Measurements from ENCODE around the gene SPINK4.

The SPINK4 gene

DNA sequence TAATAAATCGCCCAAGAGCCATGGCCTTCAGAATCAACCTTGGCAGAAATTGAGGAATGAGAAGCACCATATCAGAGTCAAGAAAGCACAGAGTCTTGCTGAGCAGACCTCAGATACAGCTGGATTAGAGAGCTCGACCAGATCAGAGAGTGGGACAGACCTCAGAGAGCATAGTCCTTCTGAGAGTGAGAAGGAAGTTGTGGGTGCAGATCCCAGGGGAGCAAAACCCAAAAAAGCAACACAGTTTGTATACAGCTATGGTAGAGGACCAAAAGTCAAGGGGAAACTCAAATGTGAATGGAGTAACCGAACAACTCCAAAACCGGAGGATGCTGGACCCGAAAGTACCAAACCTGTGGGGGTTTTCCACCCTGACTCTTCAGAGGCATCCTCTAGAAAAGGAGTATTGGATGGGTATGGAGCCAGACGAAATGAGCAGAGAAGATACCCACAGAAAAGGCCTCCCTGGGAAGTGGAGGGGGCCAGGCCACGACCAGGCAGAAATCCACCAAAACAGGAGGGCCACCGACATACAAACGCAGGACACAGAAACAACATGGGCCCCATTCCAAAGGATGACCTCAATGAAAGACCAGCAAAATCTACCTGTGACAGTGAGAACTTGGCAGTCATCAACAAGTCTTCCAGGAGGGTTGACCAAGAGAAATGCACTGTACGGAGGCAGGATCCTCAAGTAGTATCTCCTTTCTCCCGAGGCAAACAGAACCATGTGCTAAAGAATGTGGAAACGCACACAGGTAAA, 54.9 kb downstream of the SPINK4 start:
- no peak for DNase-seq

DNA sequence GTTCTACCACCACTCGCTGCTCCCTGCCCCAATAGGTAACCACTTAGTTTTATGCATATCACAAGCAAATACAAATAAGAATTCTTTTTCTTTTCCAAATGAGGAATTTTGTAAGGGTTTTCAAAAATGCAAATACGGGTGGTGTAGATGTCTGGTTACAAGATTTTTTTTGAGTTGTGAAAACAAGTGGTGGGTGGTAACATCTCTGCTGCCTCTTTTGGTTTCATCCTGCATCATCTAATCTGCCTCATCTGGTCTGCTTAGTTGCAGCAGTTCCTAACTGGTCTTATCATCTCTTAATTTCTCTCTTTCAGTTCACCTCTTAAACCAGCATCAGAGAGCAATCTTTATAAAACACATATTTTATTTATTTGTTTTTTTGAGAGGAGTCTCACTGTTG, 55.6 kb downstream of the SPINK4 start:
- no peak for DNase-seq

DNA sequence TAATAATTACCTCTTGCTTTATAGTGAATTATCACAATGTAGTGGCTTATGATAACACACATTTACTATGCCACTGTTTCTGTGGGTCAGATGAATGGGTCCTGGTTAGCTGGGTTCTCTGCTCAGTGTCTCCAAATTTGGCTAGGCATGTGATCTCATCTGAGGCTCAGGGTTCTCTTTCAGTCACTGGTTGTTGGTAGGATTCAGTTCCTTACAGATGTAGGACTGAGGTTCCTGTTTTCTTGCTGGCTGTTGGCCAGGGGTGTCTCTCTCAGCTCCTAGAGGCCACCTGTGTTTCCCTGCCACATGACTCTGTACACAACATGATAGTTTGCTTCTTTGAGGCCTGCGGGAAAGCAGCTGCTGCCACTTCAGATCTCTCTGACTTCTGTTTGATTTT, 57.5 kb downstream of the SPINK4 start:
- DNase-seq: no peak

Measured in activated T-cell treated with anti-CD3 and anti-CD28 coated beads for 4 hours (primary cell).